HG03045 (cell line): ENCODE results near the gene MON2.
"Not testable (repeated sequence)": the region's sequence is repeated elsewhere in the genome, so short reads cannot be mapped to it uniquely, and the experiment has no call there.

Source experiments
- ATAC-seq: cut with Tn5 transposase; IDR thresholded peaks from one replicate; pipeline ENCODE4 v1.9.1; 2021; ENCODE audit warnings: mild to moderate bottlenecking, moderate library complexity; ENCODE audit not compliant: unreplicated experiment

The MON2 gene

DNA sequence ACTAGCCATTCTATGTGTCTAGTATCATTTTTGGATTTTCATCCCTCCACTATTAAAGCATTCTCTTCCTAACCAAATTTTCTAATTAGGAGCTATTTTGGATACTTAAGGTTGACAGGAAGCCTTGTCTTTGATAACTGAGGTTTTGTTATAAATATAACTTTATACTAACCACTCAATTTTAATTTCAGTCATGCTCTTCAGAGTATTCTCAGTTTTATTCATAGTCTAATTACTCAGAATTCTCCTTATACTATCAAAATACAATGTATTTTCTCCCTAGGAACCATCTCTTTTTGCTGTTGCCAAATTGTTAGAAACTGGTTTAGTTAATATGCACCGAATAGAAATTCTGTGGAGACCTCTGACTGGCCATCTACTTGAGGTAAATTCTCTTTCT, 76.2 kb downstream of the MON2 start:
- no peak for ATAC-seq

DNA sequence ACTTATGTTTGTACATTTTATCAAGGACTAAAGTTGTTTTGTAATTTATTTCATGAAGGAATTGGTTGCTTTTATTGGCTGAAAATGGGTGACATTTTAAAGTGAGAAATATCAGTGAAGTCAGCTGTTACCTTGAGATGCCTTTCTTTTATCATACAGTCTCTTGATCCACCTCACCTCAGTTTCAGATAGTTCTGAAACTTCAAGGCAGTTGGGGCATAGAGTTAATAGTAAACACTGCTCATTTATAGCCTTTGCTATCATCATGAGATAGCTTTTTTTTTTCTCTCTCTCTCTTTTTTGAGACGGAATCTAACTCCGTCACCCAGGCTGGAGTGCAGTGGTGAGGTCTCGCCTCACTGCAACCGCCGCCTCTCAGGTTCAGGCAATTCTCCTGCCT, 76.7 kb downstream of the MON2 start:
- ATAC-seq = no peak

DNA sequence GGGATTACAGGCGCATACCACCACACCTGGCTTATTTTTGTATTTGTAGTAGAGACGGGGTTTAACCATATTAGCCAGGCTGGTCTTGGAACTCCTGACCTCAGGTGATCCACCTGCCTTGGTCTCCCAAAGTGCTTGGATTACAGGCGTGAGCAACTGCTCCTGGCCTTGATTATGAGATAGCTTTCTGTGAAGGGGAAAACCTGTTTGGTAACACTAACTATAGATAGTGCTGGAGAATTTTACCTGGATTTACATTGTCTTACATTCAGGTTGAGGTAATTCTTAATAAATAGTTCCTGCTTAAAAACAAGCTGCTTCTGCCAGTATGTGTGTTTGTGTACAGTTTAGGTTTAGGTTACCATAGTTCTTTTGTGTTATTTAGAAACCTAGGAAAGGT, 77.1 kb downstream of the MON2 start:
- ATAC-seq = no peak

- no peak for ATAC-seq
Measured at GRCh38 chr12:62552906-62553556, 86.4 kb downstream of the MON2 start.

DNA sequence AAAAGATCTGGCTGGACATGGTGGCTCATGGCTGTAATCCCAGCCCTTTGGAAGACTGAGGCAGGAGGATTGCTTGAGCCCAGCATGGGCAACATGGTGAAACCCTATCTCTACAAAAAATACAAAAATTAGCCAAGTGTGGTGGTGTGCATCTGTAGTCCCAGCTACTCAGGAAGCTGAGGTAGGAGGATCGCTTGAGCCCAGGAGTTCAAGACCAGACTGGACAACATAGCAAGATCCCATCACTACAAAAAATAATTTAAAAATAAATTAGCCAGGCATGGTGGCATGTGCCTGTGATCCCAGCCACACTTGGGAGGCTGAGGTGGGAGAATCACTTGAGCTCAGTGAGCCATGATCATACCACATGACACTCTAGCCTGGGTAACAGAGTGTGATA, 92.7 kb downstream of the MON2 start:
- ATAC-seq = not testable (repeated sequence)

DNA sequence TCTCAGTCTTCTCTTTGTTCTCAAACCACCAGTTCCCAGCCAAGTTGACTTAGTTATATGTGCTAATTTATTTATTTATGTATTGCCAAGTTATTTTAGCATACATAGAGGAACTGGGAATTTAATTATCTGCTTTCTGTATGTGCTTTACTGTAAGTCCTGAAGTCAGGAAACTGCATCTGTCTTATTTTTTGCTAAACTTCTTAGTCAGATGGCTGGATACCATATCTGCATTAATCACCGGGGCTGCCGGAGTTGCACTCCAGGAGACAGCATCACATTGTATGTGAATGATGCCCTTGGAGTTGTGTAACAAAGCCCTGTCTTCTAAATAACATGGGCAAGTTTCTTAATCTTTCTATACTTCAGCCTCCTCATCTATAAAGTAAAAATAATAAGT, 96.2 kb downstream of the MON2 start:
- no peak for ATAC-seq

- peak; percentile 77 for ATAC-seq
Measured at GRCh38 chr12:62575036-62575435, 108.4 kb downstream of the MON2 start.

DNA sequence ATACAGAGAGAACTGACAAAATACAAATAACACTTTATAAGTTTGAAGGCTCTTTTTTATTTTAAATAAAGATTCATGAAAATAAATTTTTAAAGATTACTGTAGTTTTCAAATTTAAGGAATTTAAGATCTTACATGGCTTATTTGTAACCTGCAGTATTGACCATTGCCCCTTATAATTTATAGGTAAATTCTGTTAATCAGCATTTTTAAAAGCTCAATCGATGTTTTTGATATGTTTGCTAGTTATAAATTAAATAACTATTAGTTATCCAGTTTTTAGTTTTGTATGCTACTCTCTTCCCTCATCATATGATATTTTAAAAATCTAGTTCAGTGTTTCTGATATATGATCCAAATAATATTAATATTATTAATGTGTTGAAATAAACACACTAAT, 109.9 kb downstream of the MON2 start:
- no peak for ATAC-seq

- ATAC-seq = no peak
Measured at GRCh38 chr12:62578726-62579125, 112.1 kb downstream of the MON2 start.

- no peak for ATAC-seq
Measured at GRCh38 chr12:62581288-62582064, 114.8 kb downstream of the MON2 start.

- no peak for ATAC-seq
Measured at GRCh38 chr12:62582065-62582366, 115.4 kb downstream of the MON2 start.

GRCh38 chr12:62584619-62585018, 118.0 kb downstream of the MON2 start:
- ATAC-seq = no peak

- ATAC-seq = no peak
Measured at GRCh38 chr12:62586850-62587249, 120.2 kb downstream of the MON2 start.

DNA sequence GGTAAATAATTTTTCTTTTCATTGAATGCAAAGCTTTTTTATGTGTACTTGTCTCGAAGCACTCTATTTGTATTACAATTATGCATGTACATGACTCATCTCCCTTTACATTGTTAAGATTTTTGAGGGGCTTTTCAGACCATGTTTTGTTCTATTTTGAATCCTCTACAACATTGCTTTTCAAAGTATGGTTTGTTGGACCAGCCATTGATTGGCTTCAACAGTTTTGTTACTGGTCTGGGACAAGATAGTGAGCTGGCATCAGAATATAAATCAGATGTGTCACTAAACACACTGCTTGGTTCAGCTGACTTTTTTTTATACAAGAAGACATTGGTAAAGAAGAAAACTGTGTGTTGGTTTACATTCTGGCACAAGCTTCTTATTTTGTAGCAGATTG, 122.3 kb downstream of the MON2 start:
- no peak for ATAC-seq

DNA sequence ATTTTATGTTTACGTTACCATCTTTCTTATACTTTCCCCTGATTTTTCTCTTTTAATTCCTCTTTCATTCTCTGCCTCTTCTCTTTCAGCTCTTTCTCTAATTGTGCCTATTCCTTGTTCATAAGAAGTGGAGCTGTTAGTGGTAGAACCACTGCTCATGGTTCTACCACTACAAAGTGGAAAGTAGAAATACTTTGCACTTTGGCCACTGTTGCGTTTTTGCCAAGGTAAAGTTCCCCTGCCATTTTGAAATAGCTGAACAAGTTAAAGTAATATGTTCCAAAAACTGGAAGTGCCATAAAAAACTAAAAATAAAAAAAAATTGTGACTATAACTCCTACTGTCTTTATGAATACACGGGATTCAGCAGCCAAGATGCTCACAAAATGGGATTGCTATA, 130.6 kb downstream of the MON2 start:
- ATAC-seq = no peak

DNA sequence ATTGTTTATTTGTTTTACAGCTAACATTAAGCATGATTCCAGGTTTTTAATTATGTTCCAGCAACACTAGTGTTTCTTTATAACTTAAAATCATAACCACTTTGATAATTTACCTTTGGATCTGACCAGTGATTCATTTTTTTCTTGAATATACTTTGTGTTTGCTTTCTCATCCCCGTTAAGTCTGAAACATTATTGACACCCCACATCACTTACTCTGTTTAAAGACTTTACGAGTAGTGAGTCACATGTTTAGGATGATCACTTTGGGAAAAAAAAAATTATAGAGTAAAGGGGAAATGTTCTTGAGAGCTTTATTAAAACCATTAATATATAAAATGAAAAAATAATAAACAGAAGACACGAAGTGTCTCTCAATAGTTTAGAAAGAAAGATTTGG, 132.2 kb downstream of the MON2 start:
- no peak for ATAC-seq

- ATAC-seq = no peak
Measured at GRCh38 chr12:62599854-62600437, 133.3 kb downstream of the MON2 start.

- ATAC-seq = no peak
Measured at GRCh38 chr12:62601765-62602164, 135.1 kb downstream of the MON2 start.

DNA sequence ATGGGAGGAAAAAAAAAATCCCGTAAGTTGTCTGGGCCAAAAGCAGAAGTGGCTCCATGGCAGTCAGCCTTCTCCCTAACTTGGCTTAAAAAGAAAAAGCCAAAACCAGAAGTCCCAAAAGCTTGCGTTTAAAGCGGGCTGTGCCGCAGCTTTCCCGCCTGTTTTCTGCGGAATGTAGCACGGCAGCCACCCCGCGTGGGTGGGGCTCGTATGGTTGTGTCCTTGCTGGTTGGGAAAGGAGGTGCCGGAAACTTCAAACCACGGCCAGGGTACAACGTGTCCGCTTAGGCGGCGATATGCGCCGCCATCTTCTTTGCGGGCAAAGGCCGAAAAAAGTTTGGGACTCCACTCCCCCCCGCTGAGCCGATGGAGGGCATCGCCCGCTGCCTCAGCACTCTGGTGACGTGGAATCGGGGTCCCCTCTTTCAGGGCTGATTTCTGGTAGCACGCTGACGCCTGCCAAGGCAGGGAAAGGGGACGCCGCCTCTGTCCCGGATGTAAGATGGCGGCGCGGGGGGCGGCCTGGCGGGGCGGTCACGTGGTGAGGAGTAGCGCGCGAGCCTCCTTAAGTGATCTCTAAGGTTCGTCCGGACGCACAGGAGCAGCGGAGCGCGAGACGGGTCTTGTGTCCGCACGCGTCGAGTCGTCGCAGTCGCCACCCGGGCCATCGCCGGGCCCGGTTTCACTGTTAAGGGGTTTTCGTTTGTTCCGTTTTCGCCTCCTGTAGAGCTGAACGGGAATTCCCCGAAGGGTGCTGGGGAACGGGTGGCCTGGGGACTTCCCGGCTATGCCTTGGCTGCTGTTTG, 135.8 kb downstream of the MON2 start:
- peak; percentile 69 for ATAC-seq

DNA sequence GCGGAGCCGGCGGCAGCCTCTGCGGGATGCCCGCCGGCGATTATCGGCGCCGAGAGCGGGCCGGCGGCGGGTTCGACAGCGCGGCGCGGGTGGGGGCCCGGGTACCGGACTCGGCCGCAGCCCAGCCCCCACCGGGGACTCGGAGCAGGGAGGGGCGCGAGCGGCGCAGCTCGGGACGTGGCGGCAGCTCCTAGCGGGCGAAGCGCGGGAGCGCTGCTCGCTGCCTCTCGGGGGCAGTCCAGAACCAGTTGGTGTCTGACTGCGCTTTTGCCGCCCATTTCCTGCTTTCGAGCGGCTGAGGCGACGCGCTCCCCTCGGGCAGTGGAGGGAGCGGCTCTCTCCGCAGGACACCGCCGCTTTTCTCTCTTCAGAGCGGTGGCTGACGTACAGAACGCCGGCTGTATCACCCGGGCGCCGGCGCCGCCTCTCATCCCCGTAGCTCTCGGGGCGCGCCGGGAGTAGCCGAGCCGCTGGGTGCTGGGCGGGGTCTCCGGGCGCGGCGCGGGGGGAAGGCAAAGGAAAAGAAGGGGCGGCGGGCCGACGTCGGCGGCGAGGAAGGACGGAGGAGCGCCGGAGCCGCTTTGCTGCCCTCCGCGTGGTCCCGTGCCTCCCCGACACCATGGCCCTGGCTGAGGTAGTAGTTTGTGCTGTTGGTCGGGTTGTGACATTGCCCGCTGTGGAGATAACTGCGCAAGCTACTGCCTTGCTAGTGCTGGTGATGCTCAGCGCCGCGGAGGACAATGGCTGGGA, 136.6 kb downstream of the MON2 start:
- peak; percentile 71 for ATAC-seq

DNA sequence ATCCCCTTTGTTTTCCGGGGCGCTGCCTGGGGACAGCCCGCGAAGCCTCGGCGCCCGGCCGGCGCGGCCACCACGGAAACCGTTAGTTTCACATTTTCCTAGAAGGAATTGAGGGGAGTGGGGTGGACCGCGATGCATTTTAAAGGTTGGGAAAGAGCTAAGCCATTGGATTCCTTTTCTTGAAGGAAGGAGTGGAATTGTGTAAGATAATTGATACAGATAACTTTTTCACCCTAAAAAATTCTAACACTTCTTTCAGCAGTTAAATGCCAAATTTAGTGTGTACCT, 137.1 kb downstream of the MON2 start:
- no peak for ATAC-seq
